HG02943 (cell line): ENCODE data around the gene ANGPTL8.

Experiments used
- ATAC-seq: cut with Tn5 transposase; IDR thresholded peaks from one replicate; pipeline ENCODE4 v1.9.1; 2021; ENCODE audit warnings: mild to moderate bottlenecking, low read depth, moderate library complexity; ENCODE audit not compliant: unreplicated experiment

ANGPTL8 gene

DNA sequence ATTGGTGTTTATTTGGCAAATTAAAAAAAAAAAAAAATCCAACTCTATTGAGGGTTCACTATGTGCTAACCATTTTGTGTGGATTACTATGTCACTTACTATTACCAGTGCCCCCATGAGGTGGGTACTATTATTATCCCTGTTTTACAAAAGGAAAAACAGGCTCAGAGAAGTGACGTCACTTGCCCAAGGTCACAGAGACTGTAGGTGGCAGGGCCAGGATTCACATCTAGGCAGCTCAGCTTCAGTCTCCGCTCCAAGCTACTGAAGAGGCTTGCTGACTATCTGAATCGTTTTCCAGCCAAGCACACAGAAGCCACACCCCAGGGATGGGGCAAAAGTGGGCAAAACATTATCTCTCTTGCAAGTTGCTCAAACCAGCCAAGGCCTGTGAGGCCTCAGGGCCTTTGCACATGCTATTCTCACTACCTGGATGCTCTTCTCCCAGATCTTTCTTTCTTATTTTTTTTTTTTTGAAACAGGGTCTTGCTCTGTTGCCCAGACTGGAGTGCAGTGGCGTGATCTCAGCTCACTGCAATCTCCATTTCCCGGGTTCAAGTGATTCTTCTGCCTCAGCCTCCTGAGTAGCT, 4.8 kb upstream of the ANGPTL8 start:
- no peak for ATAC-seq

DNA sequence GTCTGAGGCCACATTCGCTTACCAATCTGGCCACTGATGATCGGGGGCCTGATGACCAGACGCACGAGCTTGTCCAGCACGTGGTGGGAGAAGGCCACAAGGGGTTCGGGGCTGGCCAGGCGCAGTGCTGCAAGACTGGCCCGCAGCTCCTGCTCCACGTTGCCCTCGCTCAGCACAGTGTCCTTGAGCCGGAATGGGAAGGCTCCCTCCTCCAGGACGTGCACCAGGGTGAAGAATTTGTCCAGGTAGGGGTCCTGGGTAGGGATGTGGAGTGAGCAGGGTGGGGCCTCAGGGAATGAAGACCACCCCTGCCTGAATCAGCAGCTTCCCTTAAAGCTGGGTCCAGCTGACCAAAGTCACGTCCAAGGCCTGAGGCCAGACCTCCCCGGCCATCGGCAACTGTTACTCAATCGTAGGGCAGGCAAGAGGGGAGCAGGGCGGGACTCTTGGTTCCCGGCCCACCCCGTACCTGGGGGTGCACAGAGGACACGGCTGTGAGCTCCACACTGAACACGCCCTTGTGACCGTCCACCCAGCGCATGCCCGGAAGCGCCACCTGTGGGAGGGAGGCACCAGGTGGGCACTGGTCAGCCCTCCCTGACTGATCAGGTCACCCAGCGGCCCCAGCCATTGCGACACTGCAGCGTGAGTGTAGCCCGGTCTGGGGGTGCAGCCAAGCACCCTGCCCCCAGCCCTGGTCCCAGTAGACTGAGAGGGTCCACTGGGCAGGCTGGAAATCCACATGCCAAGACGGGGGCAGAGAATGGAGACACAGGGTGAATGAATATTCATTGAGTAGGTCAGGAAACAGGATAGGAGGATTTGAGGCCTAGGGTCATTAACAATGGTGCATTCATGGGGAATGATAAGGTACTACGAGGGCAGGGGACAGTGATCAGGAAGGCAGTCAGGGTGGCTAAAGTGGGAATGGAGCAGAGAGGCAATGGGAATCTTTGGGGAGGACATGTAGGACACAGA, 2.8 kb upstream of the ANGPTL8 start:
- no peak for ATAC-seq

GRCh38 chr19:11237321-11237720, 2.1 kb upstream of the ANGPTL8 start:
- no peak for ATAC-seq

DNA sequence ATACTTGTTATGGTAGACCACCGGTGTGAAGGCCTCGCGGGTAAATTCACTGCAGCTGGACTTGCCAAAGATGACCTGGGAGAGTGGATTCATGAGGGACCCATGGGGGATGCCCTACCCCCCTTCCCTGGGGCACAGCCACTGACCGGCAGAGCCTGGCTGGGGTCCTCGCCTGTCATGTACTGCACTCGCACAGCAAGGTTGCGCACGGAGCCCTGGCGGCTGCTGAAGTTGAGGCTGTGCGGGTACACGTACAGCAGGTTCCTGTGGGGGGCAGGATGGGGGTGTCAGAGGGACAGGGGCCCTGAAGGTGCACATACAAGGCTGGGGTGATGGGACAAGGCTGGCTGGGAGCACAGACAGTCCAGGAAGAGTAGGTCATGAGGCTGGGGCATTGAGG, 1.4 kb upstream of the ANGPTL8 start:
- ATAC-seq, result no peak

GRCh38 chr19:11238781-11239376, 540 bp upstream of the ANGPTL8 start:
- ATAC-seq, result no peak

DNA sequence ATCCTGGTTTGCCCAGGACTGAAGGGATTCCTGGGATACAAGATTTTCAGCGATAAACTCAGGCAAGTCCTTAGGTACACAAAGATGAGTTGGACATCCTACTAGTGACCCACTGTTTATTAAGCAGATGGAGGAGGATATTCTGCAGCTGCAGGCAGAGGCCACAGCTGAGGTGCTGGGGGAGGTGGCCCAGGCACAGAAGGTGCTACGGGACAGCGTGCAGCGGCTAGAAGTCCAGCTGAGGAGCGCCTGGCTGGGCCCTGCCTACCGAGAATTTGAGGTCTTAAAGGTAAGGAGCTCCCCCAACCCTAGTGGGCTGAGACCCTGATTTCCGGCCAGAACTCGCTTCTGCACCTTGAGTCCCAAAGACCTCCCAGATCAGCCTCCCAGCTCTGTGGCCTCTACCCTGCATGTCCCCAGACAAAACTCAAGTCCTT, 607 bp downstream of the ANGPTL8 start:
- ATAC-seq, result no peak

- no peak for ATAC-seq
Measured at GRCh38 chr19:11242025-11242424, 2.6 kb downstream of the ANGPTL8 start.

GRCh38 chr19:11242864-11243797, 3.7 kb downstream of the ANGPTL8 start:
- no peak for ATAC-seq

DNA sequence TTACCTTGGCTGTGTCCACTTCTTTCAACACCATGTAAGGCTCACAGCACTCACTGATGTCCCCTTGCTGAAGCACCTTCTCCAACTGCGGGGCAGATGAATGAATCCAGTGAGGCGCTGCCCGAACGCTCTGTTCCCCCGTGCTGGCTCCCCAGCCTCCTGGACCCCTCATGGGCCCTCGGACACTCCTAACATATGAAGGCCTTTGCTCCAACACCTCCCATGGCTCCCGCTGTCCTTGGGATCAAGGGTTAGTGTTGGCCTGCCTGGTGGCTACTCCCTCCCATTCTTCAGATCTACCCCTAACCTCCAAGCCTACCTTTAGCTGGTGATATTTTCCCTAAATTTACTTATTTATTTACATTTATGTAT, 4.4 kb downstream of the ANGPTL8 start:
- no peak for ATAC-seq

GRCh38 chr19:11244846-11245589, 5.6 kb downstream of the ANGPTL8 start:
- no peak for ATAC-seq

DNA sequence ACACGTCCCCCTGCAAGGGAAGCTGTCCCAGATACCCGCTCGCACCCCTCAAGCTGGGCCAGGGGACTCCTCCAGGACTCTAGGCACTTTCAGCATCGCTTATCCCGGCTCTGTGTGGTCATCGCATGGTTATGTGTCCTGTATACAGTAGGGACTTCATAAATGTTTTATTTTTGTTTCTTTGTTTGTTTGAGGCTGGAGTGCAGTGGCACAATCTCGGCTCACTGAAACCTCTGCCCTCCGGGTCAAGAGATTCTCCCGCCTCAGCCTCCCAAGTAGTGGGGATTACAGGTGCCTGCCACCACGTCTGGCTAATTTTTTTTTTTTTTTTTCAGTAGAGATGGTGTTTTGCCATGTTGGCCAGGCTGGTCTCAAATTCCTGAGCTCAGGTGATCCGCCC, 7.5 kb downstream of the ANGPTL8 start:
- no peak for ATAC-seq

DNA sequence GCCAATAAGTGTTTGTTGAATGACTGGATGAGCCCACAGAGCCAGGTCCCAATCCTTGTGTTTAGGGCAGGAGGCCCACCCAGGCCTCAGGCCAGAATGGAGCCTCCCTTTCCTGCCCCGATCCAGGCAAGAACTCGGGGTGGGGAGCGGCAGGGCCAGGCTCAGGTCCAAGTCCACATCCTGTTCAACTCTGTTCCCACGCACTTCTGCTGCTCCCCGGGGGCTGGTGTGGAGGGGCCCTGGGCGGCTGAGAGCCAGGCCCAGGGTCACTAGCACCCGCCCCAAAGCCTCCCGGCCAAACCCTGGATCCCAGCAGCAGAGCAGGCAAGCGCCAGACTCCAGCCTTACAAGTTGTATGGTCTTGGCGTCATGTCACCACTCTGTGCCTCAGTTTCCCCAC, 8.0 kb downstream of the ANGPTL8 start:
- ATAC-seq, result no peak

GRCh38 chr19:11247934-11248333, 8.5 kb downstream of the ANGPTL8 start:
- no peak for ATAC-seq

GRCh38 chr19:11248852-11249251, 9.4 kb downstream of the ANGPTL8 start:
- no peak for ATAC-seq

DNA sequence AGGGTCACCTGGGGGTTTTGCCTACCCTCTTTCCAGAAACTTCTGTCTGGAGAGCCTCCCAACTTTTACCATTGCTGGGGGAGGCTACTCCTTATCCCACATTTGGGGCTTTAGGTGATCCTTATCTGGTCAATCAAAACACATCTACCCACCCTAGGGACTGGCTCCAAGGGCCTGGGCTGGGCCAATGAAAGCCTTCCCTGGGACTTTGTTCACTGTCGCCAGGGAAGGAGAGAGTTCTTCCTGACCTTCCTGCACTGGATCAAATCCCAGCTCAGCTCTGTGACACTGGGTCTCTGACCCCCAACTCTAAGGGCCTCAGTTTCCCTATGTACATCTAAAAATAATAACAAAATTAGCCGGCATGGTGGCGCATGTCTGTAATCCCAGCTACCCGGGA, 11.8 kb downstream of the ANGPTL8 start:
- no peak for ATAC-seq

- no peak for ATAC-seq
Measured at GRCh38 chr19:11251650-11252314, 12.4 kb downstream of the ANGPTL8 start.

GRCh38 chr19:11252665-11253355, 13.4 kb downstream of the ANGPTL8 start:
- ATAC-seq, result no peak

DNA sequence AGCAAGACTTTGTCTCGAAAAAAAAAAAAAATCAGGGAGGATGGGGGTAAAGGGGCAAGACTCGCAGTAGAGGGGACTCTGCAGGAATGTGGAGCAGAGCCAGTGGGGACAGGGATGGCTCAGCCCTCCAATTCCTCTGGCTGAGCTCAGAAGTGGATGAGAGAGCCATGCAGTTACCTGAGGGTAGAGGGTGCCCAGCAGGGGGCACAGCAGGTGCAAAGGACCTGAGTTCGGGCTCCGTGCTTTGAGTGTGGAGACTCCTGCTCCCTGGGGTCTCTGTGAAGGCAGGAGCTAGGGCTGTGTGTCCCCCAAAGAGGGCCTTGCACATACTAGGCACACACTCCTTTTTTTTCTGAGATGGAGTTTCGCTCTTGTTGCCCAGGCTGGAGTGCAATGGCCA, 15.2 kb downstream of the ANGPTL8 start:
- no peak for ATAC-seq

GRCh38 chr19:11256189-11256588, 16.8 kb downstream of the ANGPTL8 start:
- ATAC-seq, result no peak
